ENCODE data around the gene RPL22. TPM values are rescaled to one million over a fixed set of nuclear protein-coding genes. Genes with fewer than 3 reads are reported as not detected.

The RPL22 gene
- total RNA-seq, 1 experiment from 2014 or later: 456 TPM

- Histone ChIP-seq H3K27ac (ENCODE audit: low read depth, low read length) (no peak overlapping the region), H3K79me2 (ENCODE audit: insufficient read depth, low read length) (no peaks in the 10 kb centered on the region), H3K4me1 (ENCODE audit: control insufficient read depth in 1 of 2, insufficient read depth in 2 of 2, low read length in 2 of 2) (peaks cover 13 to 26% of the 10 kb centered on the region in 2 experiments), H3K9me3 (ENCODE audit: control insufficient read depth in 1 of 2, insufficient read depth in 1 of 2, low read depth in 1 of 2, low read length in 2 of 2) (no peaks in the 10 kb centered on the region), H3K27me3 (ENCODE audit: insufficient read depth, low read length) (no peaks in the 10 kb centered on the region), H3K4me3 (replicated peaks in 1 of 2; ENCODE audit: low read depth in 1 of 2, low read length in 2 of 2) (no peak overlapping the region), H2AFZ (ENCODE audit: low read depth, low read length, poor library complexity, severe bottlenecking) (no peak overlapping the region), H3K36me3 (ENCODE audit: control insufficient read depth in 1 of 2, insufficient read depth in 2 of 2, low read length in 2 of 2) (no peaks in the 10 kb centered on the region), H3K4me2 (ENCODE audit: low read length) (no peak overlapping the region), H3K9ac (ENCODE audit: low read length) (no peak overlapping the region), H3K9me2 (ENCODE audit: insufficient read depth) (no peaks in the 10 kb centered on the region), H4K20me1 (ENCODE audit: insufficient read depth) (no peaks in the 10 kb centered on the region)
- intact Hi-C loops (cut with micrococcal nuclease): no loop called here
- RAD21 ChIA-PET (ENCODE audit: low non-redundant PET in 1 of 2, low total read pairs in 2 of 2, uncharacterized antibody in 2 of 2, unreplicated experiment in 2 of 2): no interaction called here
- CTCF ChIA-PET: no interaction called here
- TF ChIP-seq CTCF (IDR thresholded peaks at IDR 0.05 in 2 of 3, conservative IDR thresholded peaks at IDR 0.05 in 1 of 3; ENCODE audit: borderline replicate concordance in 1 of 3, insufficient read depth in 1 of 3, low read depth in 2 of 3, low read length in 2 of 3): no peak
- no peak for TF ChIP-seq TCF7L2 (IDR thresholded peaks at IDR 0.05; ENCODE audit: borderline replicate concordance, extremely low read depth, insufficient read depth, insufficient read length)
- TF ChIP-seq MAX (IDR thresholded peaks at IDR 0.05): no peak
- TF ChIP-seq CEBPB (IDR thresholded peaks at IDR 0.05; ENCODE audit: low read depth): no peak
- TF ChIP-seq EZH2 (IDR thresholded peaks at IDR 0.05): no peak
- no peak for TF ChIP-seq ATF3 (IDR thresholded peaks at IDR 0.05)
- TF ChIP-seq ZNF274 (IDR thresholded peaks at IDR 0.05; ENCODE audit: low read depth, low read length): no peak
- no peak for TF ChIP-seq SRF (IDR thresholded peaks at IDR 0.05; ENCODE audit: low read depth)
- no peak for TF ChIP-seq RAD21 (IDR thresholded peaks at IDR 0.05; ENCODE audit: low read depth)
- TF ChIP-seq ZFX (IDR thresholded peaks at IDR 0.05): no peak
- no peak for TF ChIP-seq SP1 (IDR thresholded peaks at IDR 0.05; ENCODE audit: low read depth)
- no peak for TF ChIP-seq ELF1 (IDR thresholded peaks at IDR 0.05; ENCODE audit: borderline replicate concordance, low read depth)
- TF ChIP-seq POLR2A (IDR thresholded peaks at IDR 0.05; ENCODE audit: borderline replicate concordance, extremely low read depth, insufficient read depth, insufficient read length): no peak
- TF ChIP-seq CBX3 (IDR thresholded peaks at IDR 0.05; ENCODE audit: low read depth): no peak
- POLR2A ChIA-PET: no interaction called here
- no TSS peak for BruUV-seq (replicated peaks)
- ATAC-seq (no peak), DNase-seq (ENCODE audit: low read depth, low spot score) (no peak)
Measured at GRCh38 chr1:6152181-6152580, 47.2 kb downstream of the RPL22 start.
